ENCODE results near the gene SMYD3.
"Not testable (repeated sequence)": the region's sequence is repeated elsewhere in the genome, so short reads cannot be mapped to it uniquely, and the experiment has no call there.

Gene SMYD3

GRCh38 chr1:245715970-245716369 lies 791.1 kb downstream of the SMYD3 start:
- no peak overlapping the region for H3K4me3 ChIP-seq (ENCODE audit: low read depth, low read length)
- no peak for DNase-seq (ENCODE audit: low read depth)
- TF ChIP-seq CTCF (IDR thresholded peaks at IDR 0.05; ENCODE audit: insufficient read depth, low read depth, low read length, missing control alignments), result no peak

- DNase-seq (ENCODE audit: low read depth), result no peak
- no peak for TF ChIP-seq CTCF (IDR thresholded peaks at IDR 0.05; ENCODE audit: insufficient read depth, low read depth, low read length, missing control alignments)
- H3K4me3 ChIP-seq (ENCODE audit: low read depth, low read length), result no peak overlapping the region
These were observed 791.8 kb downstream of the SMYD3 start for GRCh38 chr1:245715291-245715701.

- not testable (repeated sequence) for DNase-seq (ENCODE audit: low read depth); H3K4me3 ChIP-seq (ENCODE audit: low read depth, low read length)
These were observed 793.1 kb downstream of the SMYD3 start for GRCh38 chr1:245714027-245714426.

GRCh38 chr1:245710961-245711903 lies 795.8 kb downstream of the SMYD3 start:
- no peak overlapping the region for H3K4me3 ChIP-seq (ENCODE audit: low read depth, low read length)
- DNase-seq (ENCODE audit: low read depth), result no peak
- no peak for TF ChIP-seq CTCF (IDR thresholded peaks at IDR 0.05; ENCODE audit: insufficient read depth, low read depth, low read length, missing control alignments)

GRCh38 chr1:245707941-245708340 lies 799.1 kb downstream of the SMYD3 start:
- no peak for TF ChIP-seq CTCF (IDR thresholded peaks at IDR 0.05; ENCODE audit: insufficient read depth, low read depth, low read length, missing control alignments)
- no peak for DNase-seq (ENCODE audit: low read depth)

GRCh38 chr1:245704765-245705164 lies 802.3 kb downstream of the SMYD3 start:
- DNase-seq (ENCODE audit: low read depth), result no peak
- no peak for TF ChIP-seq CTCF (IDR thresholded peaks at IDR 0.05; ENCODE audit: insufficient read depth, low read depth, low read length, missing control alignments)
- no peak overlapping the region for H3K4me3 ChIP-seq (ENCODE audit: low read depth, low read length)

More at GRCh38 chr1:245707941-245708340, 799.1 kb downstream of the SMYD3 start:
- H3K4me3 ChIP-seq (ENCODE audit: low read depth, low read length), result no peak overlapping the region

- TF ChIP-seq CTCF (IDR thresholded peaks at IDR 0.05; ENCODE audit: insufficient read depth, low read depth, low read length, missing control alignments), result no peak
- no peak for DNase-seq (ENCODE audit: low read depth)
- H3K4me3 ChIP-seq (ENCODE audit: low read depth, low read length), result no peak overlapping the region
These were observed 802.7 kb downstream of the SMYD3 start for GRCh38 chr1:245704341-245704740.
